Effector memory CD4-positive, alpha-beta T cell (primary cell): Measurements from ENCODE around the gene CIRBP.

Source experiments
- DNase-seq, 3 donors: peaks; one replicate each; pipeline ENCODE4 v3.0.0-alpha.2; 2020
- H3K27ac ChIP-seq: 2 replicates; pipeline ENCODE4 v1.7.0; 2013; ENCODE audit warnings: mild to moderate bottlenecking, low read length, moderate library complexity; ENCODE audit not compliant: insufficient read depth, poor library complexity, severe bottlenecking
- H3K27me3 ChIP-seq: replicated peaks from 2 replicates; pipeline ENCODE4 v1.7.0; 2013; ENCODE audit warnings: mild to moderate bottlenecking, low read length; ENCODE audit not compliant: insufficient read depth, control insufficient read depth, poor library complexity, severe bottlenecking
- H3K36me3 ChIP-seq: 2 replicates; pipeline ENCODE4 v1.7.0; 2013; ENCODE audit warnings: mild to moderate bottlenecking, low read length, moderate library complexity; ENCODE audit not compliant: control insufficient read depth, insufficient read depth
- H3K4me1 ChIP-seq: 2 replicates; pipeline ENCODE4 v1.7.0; 2013; ENCODE audit warnings: low read length, mild to moderate bottlenecking; ENCODE audit not compliant: control insufficient read depth, insufficient read depth, poor library complexity, severe bottlenecking
- H3K4me3 ChIP-seq: 2 replicates; pipeline ENCODE4 v1.7.0; 2013; ENCODE audit warnings: low read length, low read depth, mild to moderate bottlenecking; ENCODE audit not compliant: insufficient read depth, poor library complexity, severe bottlenecking
- H3K9me3 ChIP-seq: 2 replicates; pipeline ENCODE4 v1.7.0; 2013; ENCODE audit warnings: mild to moderate bottlenecking, low read length, moderate library complexity; ENCODE audit not compliant: control insufficient read depth

The CIRBP gene

DNA sequence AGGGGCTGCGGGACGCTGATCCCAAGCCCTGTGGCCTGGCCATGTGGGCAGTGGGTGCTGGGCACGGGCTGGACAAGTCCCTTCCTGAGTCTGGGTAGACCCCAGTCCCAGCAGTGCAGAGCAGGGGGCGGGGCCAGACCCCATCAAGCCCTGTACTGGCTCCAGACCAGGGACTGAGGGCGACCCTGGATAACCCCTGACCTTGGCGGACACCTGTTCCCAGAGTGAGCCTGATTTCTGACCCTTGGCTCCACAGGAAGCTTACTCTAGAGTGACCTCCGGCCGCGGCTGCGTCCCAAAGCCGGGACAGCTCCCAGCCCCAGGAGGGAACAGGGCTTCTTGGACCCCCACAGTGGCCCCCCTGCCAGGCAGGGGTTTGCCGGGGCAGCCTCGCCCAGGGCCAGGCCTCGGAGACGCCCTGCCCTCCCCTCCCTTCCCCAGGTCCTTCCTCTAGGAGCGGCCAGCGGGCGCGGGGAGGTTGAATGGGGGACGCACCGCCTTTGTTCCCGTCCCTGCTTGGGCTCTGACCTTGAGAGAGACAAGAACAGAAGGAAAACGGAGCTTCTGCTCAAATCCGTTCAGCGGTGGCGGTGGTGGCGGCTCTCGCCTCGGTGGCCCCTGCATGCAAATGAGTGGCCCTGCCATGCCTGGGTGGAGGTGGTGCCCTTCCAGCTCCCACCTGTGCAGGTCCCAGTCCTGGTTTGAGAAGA is 14.2 kb downstream of the CIRBP start:
- H3K27ac ChIP-seq, result no peak overlapping the region
- no peak for DNase-seq
- no peaks in the 10 kb centered on the region for H3K9me3 ChIP-seq
- H3K36me3 ChIP-seq, result peaks cover 11% of the 10 kb centered on the region
- H3K4me1 ChIP-seq, result no peaks in the 10 kb centered on the region
- H3K4me3 ChIP-seq, result no peak overlapping the region
- peaks cover 44% of the 10 kb centered on the region for H3K27me3 ChIP-seq

DNA sequence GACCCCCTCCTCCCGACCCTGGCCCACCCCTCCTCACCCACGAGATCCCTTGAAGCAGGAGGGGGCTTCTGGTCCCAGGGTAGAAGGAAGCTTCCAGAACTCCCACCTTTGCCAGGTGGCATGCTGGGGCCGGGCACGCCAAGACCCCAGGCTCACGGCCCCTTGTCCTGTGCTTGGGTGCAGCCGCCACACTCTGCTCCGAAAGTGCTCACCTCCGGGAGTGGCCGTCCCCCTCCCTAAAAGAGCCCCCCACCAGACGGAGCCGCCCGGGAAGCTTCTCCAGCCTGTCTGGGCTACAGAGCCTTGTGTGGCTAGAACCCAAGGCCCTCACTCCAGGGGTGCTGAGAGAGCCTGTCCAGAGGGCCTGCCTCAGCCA is 14.8 kb downstream of the CIRBP start:
- Histone ChIP-seq H3K27ac (no peak overlapping the region), H3K9me3 (no peaks in the 10 kb centered on the region), H3K36me3 (peaks cover 7% of the 10 kb centered on the region), H3K4me3 (no peak overlapping the region), H3K4me1 (no peaks in the 10 kb centered on the region), H3K27me3 (peaks cover 44% of the 10 kb centered on the region)
- no peak for DNase-seq

DNA sequence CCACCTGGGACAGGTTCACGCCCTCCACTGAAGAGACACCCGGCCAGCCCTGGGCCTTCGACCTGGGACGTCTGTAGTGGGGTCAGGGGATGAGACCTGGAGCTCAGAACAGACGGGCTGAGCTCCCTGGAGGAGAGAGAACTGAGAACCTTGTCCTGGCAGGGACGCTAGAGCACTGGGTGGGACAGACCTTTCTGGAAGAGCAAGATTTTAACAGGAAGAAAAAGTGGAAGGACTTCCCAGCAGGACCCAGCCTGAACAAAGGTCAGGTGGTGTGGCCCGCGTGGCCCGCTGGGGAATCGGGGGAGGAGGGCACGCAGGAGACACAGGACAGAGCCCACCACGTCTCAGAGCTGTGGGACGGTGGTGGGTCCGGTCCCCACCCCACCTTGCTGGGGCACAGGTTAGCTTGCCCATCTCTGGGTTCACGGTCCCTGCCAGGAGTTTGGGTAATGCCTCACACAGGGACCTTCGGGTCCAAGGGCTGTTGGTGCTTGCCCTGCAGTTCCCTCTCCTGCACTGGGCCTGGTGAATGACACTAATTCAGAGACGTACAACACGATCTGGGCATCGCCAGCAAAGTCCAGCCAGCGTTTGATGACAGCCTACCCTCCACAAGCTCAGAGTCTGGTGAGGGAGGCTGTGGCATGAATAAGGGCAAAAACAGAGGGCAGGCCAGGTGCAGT is 15.3 kb downstream of the CIRBP start:
- Histone ChIP-seq H3K4me3 (no peak overlapping the region), H3K27ac (no peak overlapping the region), H3K9me3 (no peaks in the 10 kb centered on the region), H3K27me3 (peaks cover 44% of the 10 kb centered on the region), H3K4me1 (no peaks in the 10 kb centered on the region), H3K36me3 (peaks cover 2% of the 10 kb centered on the region)
- DNase-seq, result no peak

DNA sequence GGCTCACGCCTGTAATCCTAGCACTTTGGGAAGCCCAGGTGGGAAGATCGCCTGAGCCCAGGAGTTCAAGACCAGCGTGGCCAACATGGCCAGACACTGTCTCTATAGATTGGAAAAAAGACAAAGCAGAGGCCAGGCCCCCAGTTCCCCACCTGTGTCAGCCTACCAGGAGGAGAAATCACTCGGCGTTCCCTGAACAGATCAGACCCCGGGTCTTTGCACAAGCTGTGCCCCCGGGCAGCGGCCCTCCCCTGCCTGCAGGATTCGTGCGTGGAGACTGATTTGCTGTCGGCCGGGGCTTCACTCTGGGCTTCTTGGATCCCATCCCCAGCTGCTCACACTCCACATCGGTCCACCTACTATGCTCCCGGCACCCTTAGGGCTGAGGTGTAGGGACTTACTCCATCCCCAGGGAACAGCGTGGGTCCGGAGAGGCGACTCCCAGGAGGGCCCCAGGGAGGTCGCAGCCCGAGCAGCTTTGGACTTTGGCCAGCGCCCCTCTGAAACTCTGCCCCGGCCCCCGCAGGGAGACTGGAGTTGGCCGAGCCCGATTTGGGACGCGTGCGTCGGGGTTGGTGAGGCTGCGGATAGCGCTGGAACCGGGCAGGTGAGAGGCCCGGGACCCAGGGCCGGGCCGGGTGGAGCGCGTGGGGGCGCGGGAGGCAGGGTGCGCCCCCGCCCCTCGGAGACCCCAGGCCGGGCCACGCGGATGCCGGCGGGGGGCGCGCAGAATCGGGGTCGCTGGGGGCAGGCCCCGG is 16.0 kb downstream of the CIRBP start:
- H3K36me3 ChIP-seq, result no peaks in the 10 kb centered on the region
- peaks cover 44% of the 10 kb centered on the region for H3K27me3 ChIP-seq
- no peak for DNase-seq
- no peak overlapping the region for H3K4me3 ChIP-seq
- no peaks in the 10 kb centered on the region for H3K9me3 ChIP-seq
- no peak overlapping the region for H3K27ac ChIP-seq
- H3K4me1 ChIP-seq, result no peaks in the 10 kb centered on the region

DNA sequence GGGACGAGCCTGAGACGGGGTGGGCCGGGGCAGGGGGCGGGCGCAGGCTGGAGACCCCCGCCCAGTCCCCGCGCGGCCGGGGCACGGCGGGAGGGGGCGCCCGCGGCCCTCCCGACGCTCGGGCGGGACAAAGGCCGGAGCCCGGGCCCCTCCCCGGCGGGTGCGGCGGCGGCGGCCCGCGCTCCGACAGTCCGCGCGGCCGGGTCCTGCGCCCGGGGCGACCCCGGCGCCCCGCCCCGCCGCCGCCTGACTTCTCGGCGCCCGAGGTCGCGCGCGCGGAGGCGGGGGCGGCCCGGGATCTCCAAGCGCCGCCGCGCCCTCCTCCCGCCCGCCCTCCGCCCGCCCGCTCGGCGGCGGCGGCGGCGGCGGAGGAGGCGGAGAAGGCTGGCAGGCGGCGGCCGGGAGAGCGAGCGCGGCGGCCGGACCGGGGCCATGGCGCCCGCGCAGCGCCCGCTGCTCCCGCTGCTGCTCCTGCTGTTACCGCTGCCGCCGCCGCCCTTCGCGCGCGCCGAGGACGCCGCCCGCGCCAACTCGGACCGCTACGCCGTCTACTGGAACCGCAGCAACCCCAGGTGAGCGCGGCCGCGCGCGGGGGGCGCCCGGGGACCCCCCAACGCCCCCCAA is 16.7 kb downstream of the CIRBP start, which contains the start of gene EFNA2:
TSS of gene EFNA2 (plus strand) at position 137 of the 624 bp plus-strand sequence. CDS start at position 433, 296 bp downstream.
- peaks cover 44% of the 10 kb centered on the region for H3K27me3 ChIP-seq
- H3K4me1 ChIP-seq, result no peaks in the 10 kb centered on the region
- H3K36me3 ChIP-seq, result no peaks in the 10 kb centered on the region
- no peak within 1 kb of the TSS for H3K4me3 ChIP-seq
- no peaks in the 10 kb centered on the region for H3K9me3 ChIP-seq
- DNase-seq, result no peak
- no peak within 1 kb of the TSS for H3K27ac ChIP-seq

DNA sequence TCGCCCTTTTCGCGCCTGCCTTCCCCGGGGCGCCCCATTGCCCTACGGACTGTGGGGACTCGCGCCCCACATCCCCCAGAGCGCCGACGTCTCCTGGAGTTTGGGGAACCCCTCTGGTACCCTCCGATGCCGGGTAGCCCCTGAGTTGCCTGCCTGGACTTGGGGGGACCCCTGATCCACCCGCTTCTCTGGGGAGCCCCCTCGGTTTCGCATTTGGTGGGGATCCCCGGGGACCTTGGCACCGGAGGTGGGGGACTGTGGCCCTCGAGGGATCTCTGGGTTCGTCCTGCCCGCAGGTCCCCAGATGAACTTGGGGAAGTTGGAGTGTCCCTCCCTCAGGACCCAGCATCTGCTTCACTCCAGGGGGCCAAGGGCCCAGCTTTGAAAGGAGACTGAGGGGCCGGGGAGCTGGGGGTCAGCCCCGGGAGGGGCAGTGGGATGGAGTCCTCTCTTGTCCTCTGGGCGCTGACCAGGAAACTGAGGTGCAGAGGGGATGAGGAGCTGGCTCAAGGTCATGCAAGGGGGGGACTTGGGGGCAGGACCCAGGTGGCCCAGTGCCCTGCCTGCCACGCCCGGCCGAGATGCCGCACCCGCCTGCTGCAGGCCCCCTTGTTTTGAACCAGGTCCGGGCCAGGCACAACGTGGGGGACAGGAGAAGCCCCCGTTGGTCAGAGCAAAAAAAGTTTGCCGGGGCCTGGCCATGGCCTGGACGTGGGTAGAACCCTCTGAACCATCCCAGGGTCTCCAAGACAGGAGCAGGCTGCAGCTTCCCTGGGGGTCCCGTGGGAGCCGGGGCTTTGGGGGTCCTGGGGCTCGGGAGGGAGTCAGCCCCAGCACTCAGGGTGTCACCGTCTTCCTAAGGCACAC is 17.6 kb downstream of the CIRBP start:
- Histone ChIP-seq H3K9me3 (no peaks in the 10 kb centered on the region), H3K4me1 (no peaks in the 10 kb centered on the region), H3K36me3 (no peaks in the 10 kb centered on the region), H3K4me3 (no peak overlapping the region), H3K27ac (no peak overlapping the region), H3K27me3 (peaks cover 53% of the 10 kb centered on the region)
- no peak for DNase-seq

DNA sequence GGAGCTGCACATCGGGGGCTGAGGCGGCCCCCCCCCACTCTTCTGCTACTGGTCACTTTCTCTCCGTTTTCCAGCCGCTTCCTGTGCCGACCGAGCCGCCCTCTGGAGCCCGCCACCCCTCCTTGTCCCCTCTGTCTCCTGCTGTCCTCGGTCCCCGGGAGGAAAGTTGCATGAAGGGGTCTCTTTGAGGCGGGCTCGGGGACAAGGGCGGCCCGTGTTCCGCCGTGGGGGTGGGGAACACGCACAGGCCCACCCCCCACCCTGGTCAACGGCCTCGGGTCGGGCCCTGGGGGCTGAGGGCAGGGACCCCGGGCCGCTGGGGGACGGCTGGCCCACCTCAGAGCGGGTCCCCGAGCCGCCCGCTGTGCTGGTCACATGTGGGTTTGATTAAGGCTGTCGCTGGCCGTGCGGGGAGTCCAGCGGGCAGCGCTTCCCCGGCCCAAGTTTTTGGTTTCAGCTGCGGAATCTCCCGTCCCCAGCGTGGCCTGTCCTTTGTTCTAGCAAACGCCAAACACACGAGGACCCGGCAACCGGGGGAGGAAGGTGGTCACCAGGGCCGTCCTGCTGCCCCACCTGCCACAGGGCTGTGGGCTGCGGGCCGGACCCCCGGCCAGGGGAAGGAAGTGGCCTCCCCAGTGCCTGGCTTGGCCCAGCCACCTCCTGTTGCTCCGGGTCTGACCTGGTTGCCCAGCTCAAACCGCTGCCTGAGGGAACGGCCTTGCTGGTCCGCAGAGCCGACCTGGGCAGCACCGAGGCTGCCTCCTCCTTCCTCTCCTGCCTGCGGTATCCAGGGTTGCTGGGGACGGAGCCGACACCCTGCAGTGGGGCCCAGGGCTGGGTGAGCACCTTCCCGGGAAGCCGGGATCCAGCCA is 18.5 kb downstream of the CIRBP start:
- no peaks in the 10 kb centered on the region for H3K9me3 ChIP-seq

DNA sequence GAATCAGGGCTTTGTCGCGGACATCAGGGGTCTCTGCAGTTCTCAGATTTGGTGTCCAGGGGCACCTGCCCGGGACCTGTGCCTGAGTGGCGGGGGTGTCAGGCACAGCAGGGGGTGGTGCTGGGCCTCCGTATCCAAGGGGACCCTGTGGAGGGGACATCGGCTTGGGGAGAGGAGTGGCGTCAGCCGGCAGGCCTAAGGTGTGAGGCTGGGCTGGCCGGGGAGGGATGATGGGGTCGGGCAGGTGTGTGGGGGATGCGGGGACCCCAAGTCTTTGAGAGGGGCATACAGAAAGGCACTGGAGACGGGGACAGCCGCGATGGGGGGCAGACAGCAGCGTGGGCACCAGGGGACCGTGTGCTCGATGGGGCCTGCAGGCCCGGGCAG is 19.1 kb downstream of the CIRBP start:
- no peaks in the 10 kb centered on the region for H3K9me3 ChIP-seq
- no peak for DNase-seq
- peaks cover 63% of the 10 kb centered on the region for H3K27me3 ChIP-seq
- H3K4me1 ChIP-seq, result no peaks in the 10 kb centered on the region
- H3K27ac ChIP-seq, result no peak overlapping the region
- H3K36me3 ChIP-seq, result no peaks in the 10 kb centered on the region
- H3K4me3 ChIP-seq, result no peak overlapping the region

More for the DNA sequence above, 18.5 kb downstream of the CIRBP start:
- no peaks in the 10 kb centered on the region for H3K36me3 ChIP-seq
- H3K27ac ChIP-seq, result no peak overlapping the region
- no peak for DNase-seq
- no peaks in the 10 kb centered on the region for H3K4me1 ChIP-seq
- H3K4me3 ChIP-seq, result no peak overlapping the region
- peaks cover 59% of the 10 kb centered on the region for H3K27me3 ChIP-seq
